ENCODE results near the gene DLG2.

GRCh38 chr11:84947970-84948580 lies 679.1 kb downstream of the DLG2 start:
- no peak for TF ChIP-seq POLR2A (IDR thresholded peaks at IDR 0.05)
- TF ChIP-seq POLR2AphosphoS5 (IDR thresholded peaks at IDR 0.05) = no peak
